ENCODE data around the gene MUS81.

Gene MUS81

GRCh38 chr11:65849366-65849765 is 10.9 kb upstream of the MUS81 start:
- DNase-seq = no peak

- no peak for DNase-seq
Observed at GRCh38 chr11:65849771-65850216, 10.4 kb upstream of the MUS81 start.

- DNase-seq = no peak
Observed at GRCh38 chr11:65850217-65851082, 9.8 kb upstream of the MUS81 start.

GRCh38 chr11:65851083-65851579 is 9.1 kb upstream of the MUS81 start:
- no peak for DNase-seq

- no peak for DNase-seq
Observed at GRCh38 chr11:65851811-65852507, 8.3 kb upstream of the MUS81 start.

- DNase-seq = no peak
Observed at GRCh38 chr11:65852508-65853245, 7.6 kb upstream of the MUS81 start.

GRCh38 chr11:65853246-65853979 is 6.8 kb upstream of the MUS81 start:
- no peak for DNase-seq

- DNase-seq = no peak
Observed at GRCh38 chr11:65854161-65854592, 6.1 kb upstream of the MUS81 start.

- DNase-seq = no peak
Observed at GRCh38 chr11:65854852-65855837, 5.1 kb upstream of the MUS81 start.

- DNase-seq = no peak
Observed at GRCh38 chr11:65855927-65856363, 4.3 kb upstream of the MUS81 start.

- peak; percentile 86 for DNase-seq
Observed at GRCh38 chr11:65856689-65857499, 3.3 kb upstream of the MUS81 start.

- DNase-seq = peak; percentile 64
Observed at GRCh38 chr11:65857500-65857852, 2.8 kb upstream of the MUS81 start.

- peak; percentile 98 for DNase-seq
Observed at GRCh38 chr11:65857853-65858680, 2.2 kb upstream of the MUS81 start, which contains the start of gene CFL1. TSS of gene CFL1 (minus strand) at chr11:65858180. CDS start at chr11:65858099, 81 bp downstream.

- DNase-seq = no peak
Observed at GRCh38 chr11:65858681-65859087, 1.5 kb upstream of the MUS81 start.

GRCh38 chr11:65859095-65859811 is 980 bp upstream of the MUS81 start:
- peak; percentile 97 for DNase-seq

GRCh38 chr11:65859812-65860277 is 388 bp upstream of the MUS81 start:
- DNase-seq = no peak

GRCh38 chr11:65861165-65861505 is 902 bp downstream of the MUS81 start:
- no peak for DNase-seq

GRCh38 chr11:65861533-65862183 is 1.4 kb downstream of the MUS81 start:
- DNase-seq = no peak
